Neuronal stem cell (in vitro differentiated cells): ENCODE measurements around the gene DALRD3. TPM values are rescaled to one million over a fixed set of nuclear protein-coding genes. Genes with fewer than 3 reads are reported as not detected.

ENCODE experiments used
- DNase-seq: peaks from one replicate; pipeline ENCODE4 v3.0.0-alpha.2; 2013; ENCODE audit warnings: low spot score
- H2AFZ ChIP-seq: one replicate; pipeline ENCODE4 v1.6.1; 2013; ENCODE audit warnings: mild to moderate bottlenecking, low read length, inconsistent platforms
- H2AK5ac ChIP-seq: 2 replicates; pipeline ENCODE4 v1.6.1; 2013; ENCODE audit warnings: low read depth, mild to moderate bottlenecking, inconsistent platforms, low read length, moderate library complexity, mixed read lengths
- H2BK120ac ChIP-seq: 2 replicates; pipeline ENCODE4 v1.6.1; 2013; ENCODE audit warnings: low read depth, mild to moderate bottlenecking, inconsistent platforms, low read length, moderate library complexity, mixed read lengths
- H2BK12ac ChIP-seq: one replicate; pipeline ENCODE4 v1.6.1; 2013; ENCODE audit warnings: low read length, inconsistent platforms
- H2BK15ac ChIP-seq: 2 replicates; pipeline ENCODE4 v1.6.1; 2013; ENCODE audit warnings: mild to moderate bottlenecking, low read length, inconsistent platforms, mixed read lengths
- H2BK5ac ChIP-seq: one replicate; pipeline ENCODE4 v1.6.1; 2013; ENCODE audit warnings: inconsistent platforms, mild to moderate bottlenecking, low read length, moderate library complexity
- H3K14ac ChIP-seq: one replicate; pipeline ENCODE4 v1.6.1; 2013; ENCODE audit warnings: low read length, inconsistent platforms
- H3K18ac ChIP-seq: 2 replicates; pipeline ENCODE4 v1.6.1; 2013; ENCODE audit warnings: low read length, inconsistent platforms
- H3K23ac ChIP-seq: 2 replicates; pipeline ENCODE4 v1.6.1; 2013; ENCODE audit warnings: low read depth, mild to moderate bottlenecking, mixed read lengths, low read length, inconsistent platforms; ENCODE audit not compliant: poor library complexity
- H3K27ac ChIP-seq: replicated peaks from 3 replicates; pipeline ENCODE4 v1.5.1; 2013; ENCODE audit warnings: low read length, inconsistent platforms
- H3K27me3 ChIP-seq, 3 experiments: 2 replicates each; pipeline ENCODE4 v1.6.1; 2013; ENCODE audit warnings: low read length in 3 of 3, mild to moderate bottlenecking in 2 of 3, inconsistent platforms in 1 of 3, low read depth in 1 of 3, mixed read lengths in 1 of 3, moderate library complexity in 1 of 3; ENCODE audit not compliant: control insufficient read depth in 3 of 3, insufficient read depth in 3 of 3
- H3K36me3 ChIP-seq, 2 donors: replicated peaks in 1 of 2; 2 replicates each; pipeline ENCODE4 v1.6.1; 2013; ENCODE audit warnings: low read length in 2 of 2; ENCODE audit not compliant: control insufficient read depth in 2 of 2, insufficient read depth in 2 of 2
- H3K4ac ChIP-seq: 2 replicates; pipeline ENCODE4 v1.6.1; 2013; ENCODE audit warnings: inconsistent platforms, mild to moderate bottlenecking, low read length, moderate library complexity
- H3K4me1 ChIP-seq, 2 donors: 1 replicate in 1 of 2; 2 replicates in 1 of 2; pipeline ENCODE4 v1.6.1; 2013; ENCODE audit warnings: low read length in 2 of 2, low read depth in 1 of 2; ENCODE audit not compliant: control insufficient read depth in 2 of 2, insufficient read depth in 1 of 2
- H3K4me2 ChIP-seq: one replicate; pipeline ENCODE4 v1.6.1; 2013; ENCODE audit warnings: mild to moderate bottlenecking, low read length, inconsistent platforms; ENCODE audit not compliant: insufficient read depth, poor library complexity, severe bottlenecking
- H3K4me3 ChIP-seq, 2 donors: 2 replicates each; pipeline ENCODE4 v1.5.1; 2013; ENCODE audit warnings: low read length in 2 of 2, mild to moderate bottlenecking in 2 of 2, inconsistent platforms in 1 of 2, moderate library complexity in 1 of 2
- H3K79me1 ChIP-seq: one replicate; pipeline ENCODE4 v1.6.1; 2013; ENCODE audit warnings: low read depth, mild to moderate bottlenecking, inconsistent platforms, low read length, moderate library complexity
- H3K9ac ChIP-seq: one replicate; pipeline ENCODE4 v1.6.1; 2013; ENCODE audit warnings: mild to moderate bottlenecking, low read depth, low read length, inconsistent platforms; ENCODE audit not compliant: poor library complexity
- H3K9me3 ChIP-seq, 2 donors: replicated peaks in 1 of 2; 2 replicates each; pipeline versions ENCODE3 to v1.6.1; 2013; ENCODE audit warnings: low read length in 2 of 2, mild to moderate bottlenecking in 2 of 2, inconsistent platforms in 1 of 2, low read depth in 1 of 2, mixed read lengths in 1 of 2, moderate library complexity in 1 of 2; ENCODE audit not compliant: control insufficient read depth in 2 of 2, insufficient read depth in 1 of 2
- H4K8ac ChIP-seq: one replicate; pipeline ENCODE4 v1.6.1; 2013; ENCODE audit warnings: low read depth, mild to moderate bottlenecking, inconsistent platforms, low read length, moderate library complexity
- H4K91ac ChIP-seq: one replicate; pipeline ENCODE4 v1.6.1; 2013; ENCODE audit warnings: low read length, low read depth, mild to moderate bottlenecking, inconsistent platforms; ENCODE audit not compliant: poor library complexity
- WGBS, 2 donors: extraction: QIAGEN DNeasy Blood & Tissue Kit; methylation state at CpG; one replicate each; pipeline ENCODE4 v1.1.7; 2013; ENCODE audit warnings: missing lambda C conversion rate in 2 of 2, mixed read lengths in 1 of 2; ENCODE audit not compliant: insufficient read length in 2 of 2, insufficient replicate concordance in 1 of 2; ENCODE audit errors: extremely low coverage in 2 of 2; 5-methylcytosine and 5-hydroxymethylcytosine counted together
- polyA plus RNA-seq, 2 experiments: library from polyadenylated mRNA; stranded (reverse); fragments of 200-250 nt; gene quantifications; one replicate each; pipeline ENCODE4 v1.2.3, GENCODE V29; 2013

DALRD3 gene
- 39.9 TPM for polyA plus RNA-seq (2013, experiment 1 of 2)
- polyA plus RNA-seq (2013, experiment 2 of 2) = 41.4 TPM

DNA sequence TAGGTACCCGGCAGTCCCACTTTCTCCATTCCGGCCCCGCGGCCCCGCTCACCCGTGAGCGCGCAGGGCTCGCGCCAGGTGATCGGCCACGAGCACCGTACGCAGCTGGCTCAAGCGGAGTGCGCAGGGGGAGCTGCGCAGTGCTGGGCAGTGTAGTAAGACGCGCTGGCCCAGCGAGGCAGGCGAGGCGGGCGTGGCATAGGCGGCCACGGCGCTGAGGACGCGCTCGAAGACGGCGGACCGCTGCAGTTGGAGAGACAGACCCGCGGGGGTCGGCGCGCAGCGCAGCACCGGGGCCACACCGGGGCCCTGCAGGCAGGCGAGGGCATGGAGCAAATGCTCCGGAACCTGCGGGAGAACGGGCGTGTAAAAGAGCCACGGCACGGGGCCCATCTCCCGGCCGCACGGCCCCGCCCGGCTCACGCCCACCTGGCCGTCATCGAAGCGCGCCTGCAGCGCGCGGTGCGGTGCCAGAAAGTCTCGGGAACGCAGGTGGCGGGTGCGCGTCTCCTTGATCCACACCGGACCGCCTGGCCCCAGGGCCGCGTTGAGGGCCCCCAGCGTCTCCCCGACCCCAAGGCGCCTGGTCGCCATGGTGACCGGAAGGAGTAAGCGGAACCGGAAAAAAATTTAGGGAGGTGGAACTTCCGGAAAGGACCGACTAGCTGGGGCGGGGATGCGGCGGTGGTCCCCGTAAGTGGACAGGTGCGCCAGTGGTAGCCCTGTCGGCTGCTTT, at the start of gene DALRD3:
Gene DALRD3 (minus strand): TSS at position 610 of the 736 bp plus-strand sequence. CDS start 16 bp downstream, at position 594.
- Histone ChIP-seq H3K79me1 (peaks cover 29% of the 10 kb centered on the region), H4K8ac (no peak within 1 kb of the TSS), H2BK12ac (no peak within 1 kb of the TSS), H2BK15ac (peak within 1 kb of the TSS; percentile 63), H3K18ac (peak within 1 kb of the TSS; percentile 85), H3K23ac (peak within 1 kb of the TSS; percentile 97), H3K9me3 (no peaks in the 10 kb centered on the region), H2AFZ (peak within 1 kb of the TSS; percentile 92), H3K4me3 (peak within 1 kb of the TSS; percentile 91 to 98), H2AK5ac (peak within 1 kb of the TSS; percentile 73), H2BK5ac (peak within 1 kb of the TSS; percentile 71), H3K36me3 (peaks cover 40 to 48% of the 10 kb centered on the region in 2 donors), H3K4me2 (peak within 1 kb of the TSS; percentile 71), H3K27me3 (no peaks in the 10 kb centered on the region), H2BK120ac (no peak within 1 kb of the TSS), H3K4ac (no peak within 1 kb of the TSS), H3K27ac (peak within 1 kb of the TSS; percentile 55), H3K14ac (peak within 1 kb of the TSS; percentile 66), H3K4me1 (peaks cover 21% of the 10 kb centered on the region in 2 donors), H3K9ac (peak within 1 kb of the TSS; percentile 95), H4K91ac (no peak within 1 kb of the TSS)
- WGBS, 2 donors = no CpG with 5 or more reads among the region's 85 CpGs
- peak; percentile 56 for DNase-seq

DNA sequence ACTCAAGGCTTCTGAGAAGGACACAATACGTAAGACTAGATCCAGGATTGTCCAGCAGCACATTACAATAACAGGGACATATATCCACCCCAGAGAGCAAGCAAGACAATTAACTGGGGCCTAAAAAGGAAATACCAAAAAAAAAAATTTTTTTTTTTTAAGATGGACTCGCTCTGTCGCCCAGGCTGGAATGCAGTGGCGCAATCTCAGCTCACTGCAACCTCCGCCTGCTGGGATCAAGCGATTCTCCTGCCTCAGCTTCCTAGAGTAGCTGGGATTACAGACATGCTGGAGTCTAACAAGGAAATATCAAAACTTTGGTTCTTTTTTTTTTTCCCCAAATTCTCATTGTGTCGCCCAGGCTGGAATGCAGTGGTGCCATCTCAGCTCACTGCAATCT, 39.6 kb upstream of the DALRD3 start:
- Histone ChIP-seq H3K27ac (no peak overlapping the region), H3K27me3 (no peaks in the 10 kb centered on the region), H2BK15ac (no peak overlapping the region), H3K79me1 (peaks cover 9% of the 10 kb centered on the region), H2BK12ac (no peak overlapping the region), H3K9me3 (no peaks in the 10 kb centered on the region), H4K91ac (no peak overlapping the region), H3K4me2 (no peak overlapping the region), H3K9ac (no peak overlapping the region), H3K14ac (no peak overlapping the region), H3K4me3 (no peak overlapping the region), H3K4ac (no peak overlapping the region), H3K36me3 (peaks cover 34 to 84% of the 10 kb centered on the region in 2 donors), H2BK120ac (no peak overlapping the region), H3K23ac (no peak overlapping the region), H2BK5ac (no peak overlapping the region), H3K18ac (no peak overlapping the region), H2AFZ (no peak overlapping the region), H3K4me1 (no peaks in the 10 kb centered on the region), H4K8ac (no peak overlapping the region), H2AK5ac (no peak overlapping the region)
- no CpG with 5 or more reads among the region's 7 CpGs for WGBS, 2 donors
- no peak for DNase-seq

DNA sequence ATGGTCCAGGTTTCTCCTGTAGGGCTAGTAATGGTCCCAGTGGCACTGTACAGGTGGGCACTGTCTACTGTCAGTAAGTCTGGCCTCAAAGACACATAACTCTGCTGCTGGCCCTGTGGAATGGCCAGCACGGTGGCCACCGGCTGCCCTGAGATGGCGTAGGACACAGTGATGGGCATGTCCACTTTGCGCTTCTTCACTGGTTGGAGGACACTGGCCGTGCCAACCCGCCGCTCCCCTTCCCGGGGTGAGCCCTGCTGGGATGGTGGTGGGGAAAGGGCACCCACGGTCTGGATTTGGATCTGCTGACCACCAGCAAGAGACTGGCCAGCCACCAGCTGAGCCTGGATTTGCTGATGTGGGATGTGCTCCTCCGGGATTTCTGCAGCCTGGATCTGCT, 38.9 kb upstream of the DALRD3 start:
- Histone ChIP-seq H2BK120ac (no peak overlapping the region), H4K8ac (no peak overlapping the region), H3K23ac (no peak overlapping the region), H2BK5ac (no peak overlapping the region), H3K27ac (no peak overlapping the region), H2BK12ac (no peak overlapping the region), H2BK15ac (no peak overlapping the region), H3K4me3 (peak overlapping the region in 1 of 2 donors; percentile 44), H3K9me3 (no peaks in the 10 kb centered on the region), H2AFZ (no peak overlapping the region), H3K4me2 (no peak overlapping the region), H3K4me1 (no peaks in the 10 kb centered on the region), H3K9ac (no peak overlapping the region), H3K14ac (no peak overlapping the region), H3K18ac (no peak overlapping the region), H3K36me3 (peaks cover 37 to 86% of the 10 kb centered on the region in 2 donors), H4K91ac (no peak overlapping the region), H3K27me3 (no peaks in the 10 kb centered on the region), H3K4ac (no peak overlapping the region), H2AK5ac (no peak overlapping the region), H3K79me1 (peaks cover 9% of the 10 kb centered on the region)
- no CpG with 5 or more reads among the region's 10 CpGs for WGBS, 2 donors
- DNase-seq = no peak

DNA sequence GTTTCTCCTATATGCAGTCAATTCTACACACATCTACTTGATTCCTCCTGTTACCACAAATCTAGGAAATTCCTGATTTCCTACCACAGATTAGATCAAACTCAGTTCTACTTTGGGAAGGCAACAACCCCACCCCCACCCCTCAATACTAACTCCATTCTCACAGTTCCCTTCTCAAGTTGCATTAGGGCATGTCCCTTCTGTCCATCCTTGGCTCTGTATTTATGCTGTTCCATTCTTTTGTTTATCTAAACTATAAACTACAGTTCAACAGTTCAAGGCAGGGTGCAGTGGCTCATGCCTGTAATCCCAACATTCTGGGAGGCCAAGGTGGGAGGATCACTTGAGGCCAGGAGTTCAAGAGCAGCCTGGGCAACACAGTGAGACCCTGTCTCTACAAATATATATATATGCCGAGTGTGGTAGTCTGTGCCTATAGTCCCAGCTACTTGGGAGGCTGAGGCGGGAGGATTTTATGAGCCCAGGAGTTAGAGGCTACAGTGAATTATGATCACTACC, 36.0 kb upstream of the DALRD3 start:
- Histone ChIP-seq H4K91ac (no peak overlapping the region), H2BK5ac (no peak overlapping the region), H3K4me1 (no peaks in the 10 kb centered on the region), H2BK12ac (no peak overlapping the region), H3K79me1 (peaks cover 7% of the 10 kb centered on the region), H3K4me3 (no peak overlapping the region), H3K23ac (no peak overlapping the region), H2AK5ac (no peak overlapping the region), H2AFZ (no peak overlapping the region), H3K27me3 (no peaks in the 10 kb centered on the region), H2BK120ac (no peak overlapping the region), H3K14ac (no peak overlapping the region), H3K27ac (no peak overlapping the region), H3K9ac (no peak overlapping the region), H4K8ac (no peak overlapping the region), H2BK15ac (no peak overlapping the region), H3K9me3 (no peaks in the 10 kb centered on the region), H3K36me3 (peaks cover 41 to 84% of the 10 kb centered on the region in 2 donors), H3K4ac (no peak overlapping the region), H3K4me2 (no peak overlapping the region), H3K18ac (no peak overlapping the region)
- no peak for DNase-seq
- WGBS, 2 donors = no CpG with 5 or more reads among the region's 2 CpGs
